NCI-H2196 treated with DMSO at 0.1 percent for 48 hours (cell line): ENCODE measurements around the gene DGKD.
"Not testable (repeated sequence)": the region's sequence is repeated elsewhere in the genome, so short reads cannot be mapped to it uniquely, and the experiment has no call there.

ENCODE experiments used
- DNase-seq: peaks from one replicate; lab custom pipeline; 2025; ENCODE audit not compliant: unreplicated experiment; lab: John Stamatoyannopoulos, UW

DGKD gene

DNA sequence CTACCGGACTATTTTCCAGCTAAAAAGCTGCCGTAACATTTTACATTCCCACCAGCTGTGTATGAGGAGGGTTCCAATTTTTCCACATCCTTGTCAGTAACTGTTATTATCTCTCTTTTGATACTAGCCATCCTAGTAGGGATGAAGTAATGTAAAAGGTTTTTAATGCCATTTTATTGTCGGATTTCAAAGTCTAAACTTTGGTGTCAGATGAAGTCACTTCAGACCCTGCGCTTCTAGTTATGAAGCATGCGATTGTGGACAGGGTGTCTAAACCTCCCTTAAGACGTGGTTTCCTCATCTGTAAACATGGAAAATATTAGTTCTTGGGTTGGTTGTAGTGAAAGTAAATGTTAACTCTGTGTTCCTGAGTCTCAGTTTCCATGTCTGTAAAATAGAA lies 4.7 kb downstream of the DGKD start:
- no peak for DNase-seq

DNA sequence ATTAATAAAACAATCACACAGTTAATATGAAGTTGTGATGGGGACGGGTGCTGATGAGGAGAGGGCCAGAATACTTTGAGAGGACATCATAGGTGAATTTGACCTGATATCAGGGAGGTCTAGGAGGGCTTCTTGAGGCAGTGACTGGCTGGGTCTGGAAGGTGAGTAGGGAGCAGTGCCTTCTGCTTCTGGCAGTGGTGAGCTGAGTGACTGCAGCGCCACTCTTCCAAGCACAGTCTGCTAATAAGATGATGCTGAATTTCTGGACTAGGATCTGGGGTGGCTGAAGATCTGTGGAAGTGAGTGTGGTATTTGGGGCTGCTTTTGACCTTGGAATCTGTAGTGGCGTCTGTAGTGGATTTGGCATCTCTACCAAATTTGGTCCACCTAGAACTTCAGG lies 5.5 kb downstream of the DGKD start:
- no peak for DNase-seq

DNA sequence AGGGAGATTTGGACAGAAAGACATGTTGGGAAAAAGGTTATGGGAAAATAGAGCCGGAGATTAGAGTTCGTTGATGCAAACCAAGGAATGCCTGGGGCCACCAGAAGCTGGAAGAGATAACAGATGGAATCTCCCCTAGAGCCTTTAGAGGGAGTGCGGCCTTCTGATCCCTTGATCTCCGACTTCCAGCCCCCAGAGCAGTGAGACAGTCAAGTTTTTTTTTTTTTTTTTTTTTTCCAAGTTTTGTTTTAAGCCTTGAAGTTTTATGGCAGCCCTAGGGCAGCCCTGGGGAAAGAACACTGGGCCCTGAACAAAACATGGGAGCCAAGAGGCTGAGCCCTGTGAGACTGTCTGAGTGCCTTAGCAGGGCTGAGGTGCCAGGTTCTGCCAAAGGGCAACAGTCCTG lies 6.5 kb downstream of the DGKD start:
- no peak for DNase-seq

DNA sequence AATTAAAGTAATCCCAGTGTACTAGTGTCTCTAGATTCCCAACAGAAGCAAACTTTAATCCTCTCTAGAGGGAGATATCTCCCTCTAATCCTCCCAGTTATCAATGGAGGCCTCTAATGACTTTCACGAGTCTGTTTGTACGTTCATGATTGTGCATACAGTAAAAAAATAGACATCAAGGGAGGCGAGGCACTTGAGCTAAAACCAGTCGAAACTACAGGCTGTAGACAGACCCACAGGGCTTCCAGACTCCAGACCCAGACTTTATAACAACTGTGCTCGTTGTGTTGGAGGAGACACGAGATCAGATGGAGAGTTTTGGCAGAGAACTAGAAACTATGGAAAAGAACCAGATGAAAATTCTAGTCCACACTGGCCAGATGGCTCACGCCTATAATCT lies 7.0 kb downstream of the DGKD start:
- DNase-seq, result no peak

DNA sequence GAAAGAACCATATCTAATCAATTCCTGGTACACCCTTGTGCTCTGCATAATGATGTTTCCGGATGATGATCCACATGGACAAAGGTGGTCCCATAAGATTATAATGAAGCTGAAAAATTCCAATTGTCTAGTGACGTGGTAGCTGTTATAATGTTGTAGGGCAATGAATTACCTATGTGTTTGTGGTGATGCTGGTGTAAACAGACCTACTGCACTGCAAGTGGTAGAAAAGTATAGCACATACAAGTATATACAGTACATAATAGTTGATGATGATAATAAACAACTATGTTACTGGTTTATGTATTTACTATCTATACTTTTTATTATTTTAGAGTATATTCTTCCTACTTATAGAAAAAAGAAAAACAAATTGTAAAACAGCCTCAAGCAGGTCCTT lies 8.4 kb downstream of the DGKD start:
- DNase-seq, result no peak

DNA sequence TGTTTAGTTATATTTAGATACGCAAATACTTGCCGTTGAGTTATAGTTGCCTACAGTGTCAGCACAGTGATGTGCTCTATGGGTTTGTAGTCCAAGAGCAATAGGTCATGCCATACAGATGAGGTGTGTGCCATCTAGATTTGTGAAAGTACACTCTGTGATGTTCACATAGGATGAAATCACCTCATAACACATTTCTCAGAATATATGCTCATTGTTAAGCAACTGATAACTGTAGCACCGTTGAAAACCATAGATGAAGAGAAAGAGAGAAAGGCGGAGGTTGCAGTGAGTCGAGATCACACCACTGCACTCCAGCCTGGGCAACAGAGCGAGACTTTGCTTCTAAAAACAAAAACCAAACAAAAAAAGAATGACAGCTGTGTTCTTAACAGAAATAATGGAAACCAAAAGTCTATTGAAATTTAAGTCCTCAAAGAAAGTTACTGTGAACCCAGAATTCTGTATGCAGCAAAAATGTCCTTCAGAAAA lies 9.5 kb downstream of the DGKD start:
- DNase-seq, result no peak

DNA sequence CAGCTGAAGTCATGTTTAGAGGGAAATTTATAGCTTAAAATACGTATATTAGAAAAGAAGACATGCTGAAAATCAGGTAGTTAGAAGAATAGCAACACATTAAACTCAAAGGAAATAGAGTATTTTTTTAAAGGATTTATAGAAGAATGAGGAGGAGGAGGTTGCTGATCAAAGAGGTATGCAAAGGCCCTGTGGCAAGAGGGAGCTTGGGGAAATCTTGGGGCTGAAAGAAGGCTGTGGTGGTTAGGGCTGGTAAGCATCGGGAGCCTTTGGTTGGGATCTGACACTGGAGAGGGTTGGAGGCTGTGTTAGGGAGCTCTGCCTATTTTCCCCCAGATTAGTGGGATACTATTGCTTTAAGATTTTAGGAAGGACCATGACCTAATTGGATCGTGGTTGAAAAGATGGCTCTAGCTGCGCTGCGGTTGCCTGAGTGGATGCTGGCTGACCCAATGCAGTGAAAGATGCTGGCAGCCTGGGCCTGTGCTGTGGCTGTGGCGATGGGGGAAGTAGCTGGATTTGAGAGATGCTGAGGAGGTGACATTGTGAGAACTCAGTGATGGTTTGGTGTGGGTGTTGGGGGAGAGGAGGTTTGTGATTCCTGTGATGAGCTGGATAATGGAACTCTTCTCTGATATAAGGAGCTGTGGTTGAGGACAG lies 11.7 kb downstream of the DGKD start:
- no peak for DNase-seq

DNA sequence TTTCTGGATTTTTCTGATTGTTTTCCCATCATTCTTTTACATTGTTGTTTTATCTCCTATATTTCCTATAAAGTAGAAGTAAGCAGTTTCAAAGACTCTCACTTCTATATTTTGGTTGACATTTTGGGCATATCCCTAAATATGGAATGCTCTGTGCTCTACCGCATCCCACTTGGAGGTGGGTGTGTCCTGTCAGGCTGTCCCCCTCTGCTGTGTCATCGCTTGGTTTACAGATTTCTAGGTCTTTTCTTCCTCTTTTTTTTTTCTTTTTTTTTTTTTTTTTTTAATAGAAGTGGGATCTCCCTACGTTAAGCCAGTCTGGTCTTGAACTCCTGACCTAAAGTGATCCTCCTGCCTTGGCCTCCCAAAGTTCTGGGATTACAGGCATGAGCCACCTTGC lies 13.3 kb downstream of the DGKD start:
- no peak for DNase-seq

DNA sequence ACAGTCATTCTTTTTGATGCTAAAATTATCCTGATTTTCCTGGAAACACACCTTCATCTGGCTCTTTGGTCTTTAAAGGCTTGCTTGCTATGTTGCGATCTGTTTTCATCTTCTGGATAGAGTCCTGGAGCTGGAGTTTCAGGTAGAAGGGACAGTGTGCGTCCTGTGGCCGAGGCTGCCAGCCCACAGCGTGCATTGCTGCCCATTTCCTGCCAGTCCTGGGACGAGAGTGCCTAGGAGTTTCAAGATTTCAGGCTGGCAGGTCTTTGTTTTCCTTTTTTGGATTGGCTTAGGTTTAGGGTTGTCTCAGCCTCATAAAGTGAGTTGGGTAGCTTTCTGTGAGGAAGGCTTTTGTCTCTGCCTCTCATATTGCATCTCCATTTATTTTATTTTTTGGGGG lies 14.5 kb downstream of the DGKD start:
- DNase-seq, result no peak

DNA sequence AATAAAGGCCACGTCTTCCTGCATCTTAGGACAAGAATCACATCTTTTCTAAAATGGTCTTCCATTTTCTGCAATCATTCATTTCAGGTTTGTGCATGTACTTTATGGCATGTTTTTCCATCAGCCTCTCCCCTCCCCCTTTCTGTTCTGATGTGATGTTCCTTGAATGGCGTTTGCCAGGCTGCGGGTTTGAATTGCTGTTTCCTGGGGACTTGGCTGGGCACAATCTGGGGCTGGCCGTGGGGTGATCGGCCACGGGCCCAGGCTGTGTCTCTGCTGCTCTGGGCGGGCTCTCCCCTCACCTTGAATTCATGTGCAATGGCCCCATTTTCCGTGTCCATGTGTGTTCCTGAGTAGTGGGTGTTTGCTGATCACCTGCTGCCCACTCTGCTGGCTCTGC lies 15.2 kb downstream of the DGKD start:
- no peak for DNase-seq

DNA sequence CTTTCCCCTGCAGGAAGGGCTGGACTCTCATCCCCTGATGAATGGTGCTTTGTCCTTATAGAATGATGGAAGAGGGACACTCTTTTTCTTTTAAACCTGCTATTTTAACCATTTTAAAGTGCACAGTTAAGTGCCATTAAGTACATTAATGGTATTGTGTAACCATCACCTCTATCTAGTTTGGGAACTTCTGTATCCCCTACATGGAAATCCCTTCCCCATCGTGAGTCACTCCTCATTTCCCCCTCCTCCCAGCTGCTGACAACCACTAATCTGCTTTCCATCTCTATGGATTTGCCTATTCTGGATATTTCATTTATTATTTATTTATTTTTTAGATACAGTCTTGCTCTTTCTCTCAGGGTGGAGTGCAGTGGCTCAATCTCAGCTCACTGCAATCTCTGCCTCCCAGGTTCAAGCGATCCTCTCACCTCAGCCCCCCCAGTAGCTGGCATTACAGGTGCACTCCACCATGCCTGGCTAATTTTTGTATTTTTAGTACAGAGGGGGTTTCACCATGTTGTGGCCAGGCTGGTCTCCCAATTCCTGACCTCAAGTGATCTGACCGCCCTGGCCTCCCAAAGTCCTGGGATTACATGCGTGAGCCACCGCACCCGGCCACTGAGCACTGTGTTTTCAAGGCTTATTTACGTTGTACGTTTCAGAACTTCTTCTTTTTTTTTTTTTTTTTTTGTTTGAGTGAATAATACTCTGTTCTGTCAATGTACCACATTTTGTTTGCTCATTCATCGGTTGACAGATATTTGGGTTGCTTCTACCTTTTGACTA lies 15.8 kb downstream of the DGKD start:
- DNase-seq, result no peak

DNA sequence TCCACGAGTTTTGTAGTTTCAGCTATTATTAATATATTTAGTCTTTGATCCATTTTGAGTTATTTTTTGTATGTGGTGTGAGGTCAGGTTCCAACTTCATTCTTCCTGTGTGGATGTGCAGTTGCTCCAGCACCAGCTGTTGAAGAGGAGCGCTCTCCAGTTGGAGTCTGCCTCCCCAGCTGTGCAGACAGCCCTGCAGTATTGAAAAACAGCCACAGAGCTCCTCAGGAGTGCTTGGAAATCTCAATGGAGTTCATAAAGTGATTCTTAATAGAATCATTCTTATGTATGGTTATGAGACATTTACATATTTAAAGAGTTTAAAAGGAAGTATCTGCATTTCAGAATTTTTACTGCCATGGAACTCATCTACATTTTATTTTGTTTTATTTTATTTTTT lies 17.3 kb downstream of the DGKD start:
- no peak for DNase-seq

DNA sequence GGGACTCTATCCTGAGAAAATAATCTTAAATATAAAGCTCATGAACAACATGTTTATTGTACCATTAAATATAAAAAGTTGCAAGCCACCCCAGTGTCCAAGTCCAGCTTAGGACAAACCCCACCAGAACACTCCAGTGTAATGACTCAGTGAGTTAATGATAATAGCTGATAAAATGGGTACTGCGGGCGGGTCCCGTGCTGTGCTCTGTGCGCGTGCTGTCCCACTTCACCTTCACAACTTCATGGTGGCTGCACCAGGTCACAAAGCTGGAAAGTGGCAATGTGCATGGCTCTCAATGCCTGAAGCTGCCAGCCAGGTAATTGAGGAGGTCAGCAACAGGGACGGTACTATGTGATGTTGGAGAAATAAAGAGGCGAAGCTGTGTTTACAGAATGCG lies 18.6 kb downstream of the DGKD start:
- no peak for DNase-seq

DNA sequence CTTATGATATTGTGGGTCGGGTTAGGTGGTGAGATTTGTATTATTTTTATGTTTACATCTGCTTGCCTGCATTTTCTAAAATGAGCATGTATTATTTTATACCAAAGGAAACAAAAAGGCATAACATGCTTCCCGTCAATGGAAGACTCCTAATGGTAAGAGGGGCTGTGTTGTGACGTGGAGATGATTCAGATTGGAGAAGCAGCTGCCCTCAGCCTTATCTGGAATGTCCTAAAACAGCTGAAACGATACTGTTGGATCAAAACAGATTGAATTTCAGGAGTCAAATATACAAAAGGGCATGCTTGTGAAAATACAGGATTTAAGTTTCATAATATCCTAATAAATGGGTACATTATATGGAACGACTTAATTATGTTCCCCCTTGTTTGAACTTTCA lies 19.0 kb downstream of the DGKD start:
- DNase-seq, result no peak

DNA sequence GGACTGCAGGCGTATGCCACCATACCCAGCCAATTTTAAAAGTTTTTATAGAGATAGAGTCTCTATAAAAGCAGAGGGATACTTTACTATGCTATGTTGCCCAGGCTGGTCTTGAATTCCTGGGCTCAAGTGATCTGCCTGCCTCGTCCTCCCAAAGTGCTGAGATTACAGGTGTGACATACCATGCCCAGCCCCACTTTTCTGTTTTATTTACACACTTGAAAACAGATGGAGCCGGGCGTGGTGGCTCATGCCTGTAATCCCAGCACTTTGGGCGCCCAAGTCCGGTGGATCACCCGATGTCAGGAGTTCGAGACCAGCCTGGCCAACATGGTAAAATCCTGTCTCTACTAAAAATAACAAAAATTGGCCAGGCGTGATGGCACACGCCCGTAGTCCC lies 20.5 kb downstream of the DGKD start:
- DNase-seq, result not testable (repeated sequence)

DNA sequence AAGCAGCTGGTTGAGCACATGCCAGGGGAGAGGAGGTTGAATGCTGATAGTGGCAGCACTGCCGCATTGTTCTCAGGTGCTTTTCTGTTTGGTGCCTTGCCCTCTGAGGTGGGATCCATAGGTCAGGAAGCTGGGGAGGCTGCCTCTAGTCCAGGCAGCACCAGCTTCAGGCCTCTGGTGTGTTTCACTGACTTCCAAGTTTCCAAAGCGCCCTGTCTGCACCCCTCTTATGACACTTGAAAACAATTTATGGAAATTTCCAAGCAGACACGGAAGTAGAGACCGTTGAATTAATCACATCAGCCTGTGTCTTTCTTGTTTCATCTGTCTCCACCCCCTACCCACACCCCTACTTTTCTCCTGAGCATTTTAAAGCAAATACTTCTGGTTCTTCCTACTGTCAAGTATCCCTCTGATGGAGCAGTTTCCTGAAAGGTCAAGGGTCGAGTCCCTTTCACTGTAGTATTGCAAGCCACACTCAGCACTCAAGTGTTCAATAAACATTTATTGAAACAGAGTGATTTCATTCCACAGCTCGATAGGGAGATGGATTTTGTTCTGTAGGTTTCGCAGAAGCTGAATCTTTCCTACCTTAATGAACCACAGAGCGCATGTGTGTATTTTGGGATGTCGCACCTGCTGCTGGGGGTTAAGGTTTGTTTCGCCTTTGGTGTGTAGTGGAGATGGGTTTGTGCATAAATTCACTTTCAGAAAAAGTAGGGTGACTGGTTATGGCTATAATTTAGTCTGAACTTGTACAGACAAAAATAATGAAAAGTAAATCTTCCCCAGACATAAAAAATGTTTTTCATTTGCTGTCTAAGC lies 21.4 kb downstream of the DGKD start:
- no peak for DNase-seq

DNA sequence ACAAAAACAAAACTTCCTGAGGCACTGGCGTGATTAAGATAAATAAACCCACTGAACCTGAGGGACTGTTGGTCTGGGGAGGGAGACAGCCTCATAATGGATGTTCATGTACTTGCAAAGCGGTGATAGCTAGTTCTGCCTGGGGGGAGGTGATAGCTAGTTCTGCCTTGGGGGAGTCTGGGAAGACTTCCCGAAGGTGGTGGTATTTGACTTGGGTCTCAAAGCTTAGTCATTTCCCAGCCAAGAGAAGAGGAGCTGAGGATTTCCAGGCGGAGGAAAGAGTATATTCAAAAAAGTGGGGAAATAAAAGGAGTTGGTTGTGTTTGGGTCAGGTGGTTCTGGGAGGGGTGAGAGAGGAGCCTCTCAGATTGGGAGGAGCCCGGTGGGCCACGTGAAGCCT lies 24.7 kb downstream of the DGKD start:
- no peak for DNase-seq

DNA sequence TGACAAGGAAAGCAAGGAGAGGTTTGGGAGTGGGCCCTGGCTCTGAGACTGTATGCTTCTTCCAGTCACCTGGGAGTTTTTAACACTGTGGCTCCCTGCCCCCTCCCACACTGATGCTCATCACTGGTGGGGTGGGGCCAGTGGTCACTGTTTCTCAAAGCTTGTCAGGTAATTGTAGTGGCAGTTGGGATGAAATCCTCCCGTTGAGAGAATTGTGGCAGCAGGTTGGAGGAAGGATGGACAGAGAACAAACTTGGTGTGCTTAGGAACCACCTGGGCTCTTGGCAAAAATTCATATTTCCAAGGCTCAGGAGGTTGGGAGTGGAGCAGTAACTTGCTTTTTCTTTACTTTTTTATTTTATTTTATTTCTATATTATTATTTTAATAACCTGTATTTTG lies 25.1 kb downstream of the DGKD start:
- no peak for DNase-seq

DNA sequence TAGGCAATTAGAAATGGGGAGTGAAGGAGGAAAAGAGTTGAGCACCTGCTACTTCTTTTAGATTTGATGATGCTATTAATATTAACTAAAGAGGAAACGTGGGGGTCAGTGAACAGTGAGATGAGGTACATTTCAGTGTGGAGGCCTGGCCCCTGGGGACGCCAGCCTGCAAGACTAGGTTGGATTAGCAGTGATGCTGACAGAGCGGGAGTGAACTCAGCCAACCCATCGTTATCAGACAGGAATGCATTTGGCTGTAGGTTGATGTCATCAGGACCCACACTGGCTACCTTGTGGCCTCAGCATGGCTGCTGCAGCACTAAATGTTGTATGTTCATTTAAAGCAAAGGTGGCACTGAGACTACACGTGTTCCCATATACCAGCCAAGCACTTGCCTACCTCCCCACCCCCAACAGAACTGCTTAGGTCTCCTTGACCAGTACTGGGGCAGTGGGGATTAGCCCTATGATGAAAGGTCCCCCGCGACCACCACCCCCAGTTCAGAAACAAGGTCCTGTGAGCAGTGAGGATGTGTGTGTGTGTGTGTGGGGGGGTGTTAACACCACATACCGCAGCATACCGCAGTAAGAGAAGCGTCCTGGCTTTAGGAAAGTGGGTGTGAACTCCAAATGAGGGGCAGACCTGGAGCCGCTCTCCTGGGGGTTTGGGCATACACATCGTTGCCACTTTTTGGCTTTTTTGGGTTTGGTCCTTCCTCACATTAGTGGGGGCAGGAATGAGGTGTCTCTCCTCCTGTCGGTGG lies 26.0 kb downstream of the DGKD start:
- no peak for DNase-seq

DNA sequence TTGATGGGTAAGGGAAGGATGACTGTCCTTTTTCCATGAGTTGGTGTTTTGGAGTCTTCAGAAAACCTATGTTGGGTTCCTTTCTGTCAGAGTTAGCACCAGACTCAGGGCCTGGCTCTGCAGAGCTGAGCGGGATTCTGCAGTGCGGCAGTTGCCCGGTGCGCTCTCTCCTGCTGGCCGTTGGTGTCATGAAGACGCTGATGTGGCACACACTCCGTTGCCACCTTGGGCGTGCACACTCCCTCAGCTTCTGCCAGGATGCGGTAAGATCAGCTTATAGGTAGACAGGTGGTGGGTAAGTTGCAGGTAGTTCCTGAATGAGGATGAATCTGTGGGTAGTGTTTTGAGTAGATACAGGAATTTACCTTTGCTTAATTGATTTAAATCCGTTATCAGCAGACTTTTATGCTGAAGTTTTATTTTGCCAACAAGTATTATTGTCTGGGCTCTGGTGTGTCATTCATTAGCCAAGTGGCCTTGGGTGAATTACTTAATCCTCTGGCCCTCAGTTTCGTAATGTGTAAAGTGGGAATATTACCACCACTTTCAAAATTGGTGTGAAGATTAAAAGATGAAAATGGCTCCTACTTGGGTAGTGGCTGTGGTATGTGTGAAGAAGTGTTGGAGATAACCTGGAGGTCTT lies 26.8 kb downstream of the DGKD start:
- DNase-seq, result no peak

DNA sequence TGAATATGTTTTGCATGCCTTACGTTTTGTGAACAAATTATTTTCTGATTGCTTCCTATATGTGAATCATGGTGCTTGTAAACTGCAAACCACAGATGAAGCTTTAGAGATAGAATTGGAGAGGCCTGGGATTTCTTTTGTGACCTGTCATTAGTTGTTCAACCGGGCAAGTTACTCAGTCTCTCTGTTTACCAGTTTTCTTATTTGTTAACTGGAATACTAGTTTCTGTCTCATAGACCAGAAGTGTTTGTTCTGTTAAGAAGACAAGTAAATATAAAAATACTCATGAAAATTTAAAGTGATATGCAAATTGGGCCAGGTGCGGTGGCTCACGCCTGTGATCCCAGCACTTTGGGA lies 27.3 kb downstream of the DGKD start:
- DNase-seq, result no peak
